GM18907 (cell line): ENCODE data around the gene ACMSD.
"Not testable (repeated sequence)": the region's sequence is repeated elsewhere in the genome, so short reads cannot be mapped to it uniquely, and the experiment has no call there.

ENCODE experiments used
- ATAC-seq: cut with Tn5 transposase; IDR thresholded peaks from one replicate; pipeline ENCODE4 v1.9.1; 2021; ENCODE audit warnings: mild to moderate bottlenecking, moderate library complexity; ENCODE audit not compliant: unreplicated experiment

The ACMSD gene

DNA sequence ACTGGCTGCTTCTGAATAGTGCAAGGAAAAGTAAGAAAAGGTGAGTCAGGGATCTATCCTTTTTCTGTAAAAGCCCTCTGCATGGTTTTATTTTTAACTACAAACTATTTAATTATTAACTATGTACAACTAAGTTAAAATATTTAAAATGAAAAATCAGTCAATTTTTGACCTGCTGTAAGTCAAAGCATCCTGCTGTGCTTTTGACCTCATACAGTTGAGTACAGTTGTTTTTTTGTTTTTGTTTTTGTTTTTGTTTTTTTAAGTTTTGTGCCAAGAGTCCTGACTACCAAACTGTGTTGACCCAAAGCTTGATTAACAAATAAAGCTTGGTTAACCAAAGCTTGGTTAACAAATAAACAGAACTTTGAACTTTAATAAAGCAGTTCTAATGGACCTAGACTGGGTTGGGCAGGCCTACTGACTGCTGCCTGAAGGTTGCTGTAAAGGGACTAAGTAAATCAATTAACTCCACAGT lies at the start of gene ACMSD:
ACMSD (plus strand) TSS at position 474 of the 478 bp plus-strand sequence. CDS start 67 bp downstream, outside the sequence.
- no peak for ATAC-seq

DNA sequence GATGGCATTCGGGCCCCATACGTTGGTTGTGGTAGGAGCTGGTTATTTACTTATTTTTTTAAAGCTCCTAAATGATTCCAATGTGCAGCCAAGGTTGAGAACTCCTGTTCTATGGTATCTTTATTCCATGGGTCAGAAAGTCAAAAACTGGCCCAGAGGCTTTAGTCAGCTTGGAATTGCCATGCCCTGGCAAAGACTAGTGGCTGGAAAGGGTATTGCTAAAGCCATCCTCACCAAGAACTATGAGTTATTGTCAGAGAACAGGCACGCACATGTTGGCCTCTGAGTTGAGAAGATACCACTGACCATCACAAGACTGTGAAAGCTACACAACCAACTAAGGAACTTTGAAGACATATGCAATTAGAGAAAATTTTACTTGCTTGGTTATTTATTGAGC lies 47.9 kb upstream of the ACMSD start:
- no peak for ATAC-seq

- no peak for ATAC-seq
Measured at GRCh38 chr2:134791616-134792015, 46.8 kb upstream of the ACMSD start.

DNA sequence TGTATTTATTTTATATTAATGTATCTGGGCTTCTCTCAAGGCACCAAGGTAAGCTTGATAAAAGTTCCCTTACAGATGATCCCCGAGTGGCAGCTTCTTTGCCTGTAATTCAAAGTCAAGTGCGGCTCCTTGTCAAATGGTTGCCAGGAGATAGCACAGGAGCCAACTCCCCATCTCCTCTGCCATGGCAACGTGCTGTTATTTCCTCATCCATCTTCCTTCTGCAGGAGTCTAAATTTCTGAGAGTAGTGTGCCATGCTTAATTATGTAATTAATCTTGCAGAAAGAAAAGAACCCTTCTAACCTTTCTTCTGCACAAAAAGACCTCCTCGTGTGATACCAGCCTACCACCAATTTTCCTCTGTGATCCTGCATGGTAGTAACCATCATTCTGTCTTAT lies 46.2 kb upstream of the ACMSD start:
- ATAC-seq = no peak

GRCh38 chr2:134795765-134796164 lies 42.7 kb upstream of the ACMSD start:
- no peak for ATAC-seq

DNA sequence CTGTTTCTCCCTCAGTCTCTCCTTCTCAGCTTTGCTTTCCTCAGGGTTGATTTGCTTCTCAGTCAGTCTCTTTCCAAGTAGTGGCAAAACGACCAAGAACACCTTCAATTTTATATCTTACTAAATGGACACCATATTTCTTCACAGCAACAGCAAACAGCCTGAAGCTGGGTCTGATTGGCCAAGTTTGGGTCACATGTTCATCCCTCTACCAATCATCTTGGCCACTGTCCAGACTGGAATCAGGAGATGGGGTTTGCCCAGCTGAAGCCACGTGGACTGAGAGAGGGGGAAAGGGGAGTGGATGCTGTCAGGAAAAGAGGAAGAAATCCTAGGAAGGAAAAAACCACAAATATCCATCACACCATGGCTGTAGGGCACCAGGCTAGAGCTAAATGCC lies 42.0 kb upstream of the ACMSD start:
- no peak for ATAC-seq

GRCh38 chr2:134799936-134800335 lies 38.5 kb upstream of the ACMSD start:
- no peak for ATAC-seq

DNA sequence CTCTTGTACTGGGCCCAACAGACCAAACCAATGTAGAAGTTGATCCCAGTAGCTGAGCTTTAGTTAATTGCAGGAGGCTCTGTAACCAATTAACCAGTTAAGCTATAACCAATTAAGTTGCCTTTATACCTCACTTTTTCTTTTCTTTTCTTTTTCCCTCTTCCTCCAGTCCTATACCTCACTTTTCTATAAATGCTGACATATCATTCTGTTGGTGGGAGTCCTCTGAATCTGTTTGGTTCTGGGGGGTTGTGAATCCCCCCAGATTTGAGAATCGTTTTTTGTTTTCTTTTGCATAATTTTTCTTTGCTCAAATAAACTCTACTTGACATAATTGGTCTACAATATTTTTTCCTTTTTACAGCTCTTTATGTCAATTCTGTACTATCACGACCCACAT lies 38.1 kb upstream of the ACMSD start:
- no peak for ATAC-seq

- not testable (repeated sequence) for ATAC-seq
Measured at GRCh38 chr2:134803609-134804405, 34.6 kb upstream of the ACMSD start.

GRCh38 chr2:134815741-134816140 lies 22.7 kb upstream of the ACMSD start:
- no peak for ATAC-seq

DNA sequence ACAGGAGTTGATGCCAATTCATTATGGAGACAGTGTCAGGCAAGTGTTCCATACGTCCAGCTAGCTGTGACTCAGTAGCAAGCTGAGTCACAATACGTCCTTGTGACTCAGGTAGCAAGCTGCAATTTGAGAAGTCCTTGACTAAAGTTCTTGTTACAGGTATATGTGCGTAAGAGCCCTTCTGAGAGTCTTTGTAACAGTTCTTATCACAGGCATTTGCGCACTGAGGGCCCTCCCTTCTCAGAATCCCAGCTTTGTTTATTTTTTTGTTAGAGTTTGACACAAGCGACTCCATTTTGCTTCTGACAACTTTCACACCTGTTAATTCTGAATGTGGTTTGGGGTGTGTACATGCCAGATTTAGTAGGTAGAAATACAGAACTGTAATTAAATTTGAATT lies 20.1 kb upstream of the ACMSD start:
- no peak for ATAC-seq

- no peak for ATAC-seq
Measured at GRCh38 chr2:134819334-134819733, 19.1 kb upstream of the ACMSD start.

- no peak for ATAC-seq
Measured at GRCh38 chr2:134823431-134823830, 15.0 kb upstream of the ACMSD start.

DNA sequence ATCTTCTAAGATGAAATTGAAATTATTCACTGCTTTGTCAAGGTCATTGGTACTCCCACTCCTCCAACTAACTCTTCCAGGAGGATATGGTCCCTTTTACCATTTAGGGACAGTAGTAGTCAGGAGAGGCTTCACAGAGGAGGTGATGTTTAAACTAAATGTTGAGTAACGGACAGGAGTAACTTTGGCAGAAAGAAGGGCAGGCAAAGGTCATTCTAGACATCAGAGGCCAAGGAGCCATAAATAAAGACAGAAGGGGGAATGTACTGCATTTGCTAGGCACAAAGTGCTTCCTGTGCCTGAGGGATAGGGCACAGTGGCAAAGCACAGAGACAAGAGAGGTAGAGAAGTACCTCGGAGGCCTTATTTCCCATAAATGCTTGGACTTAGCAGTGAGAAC lies 14.6 kb upstream of the ACMSD start:
- no peak for ATAC-seq

- not testable (repeated sequence) for ATAC-seq
Measured at GRCh38 chr2:134825716-134826115, 12.7 kb upstream of the ACMSD start.

DNA sequence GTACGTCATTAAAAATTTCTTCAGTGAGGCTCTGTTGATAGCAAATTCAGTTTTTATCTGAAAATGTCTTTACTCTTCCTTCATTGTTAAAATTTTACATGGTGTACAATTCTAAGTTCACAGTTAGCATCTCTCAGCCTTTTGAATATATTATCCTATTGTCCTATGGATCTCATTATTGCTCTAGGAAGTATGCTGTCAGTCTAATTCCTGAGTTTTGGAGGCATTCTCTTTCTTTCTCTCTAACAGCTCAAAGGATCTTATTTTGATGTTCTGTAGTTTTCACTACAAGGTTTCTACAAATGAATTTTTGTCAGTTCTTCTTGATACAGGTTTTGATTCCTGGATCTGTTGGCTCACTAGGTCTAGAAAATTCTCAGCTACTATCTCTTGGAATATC lies 2.9 kb upstream of the ACMSD start:
- no peak for ATAC-seq

DNA sequence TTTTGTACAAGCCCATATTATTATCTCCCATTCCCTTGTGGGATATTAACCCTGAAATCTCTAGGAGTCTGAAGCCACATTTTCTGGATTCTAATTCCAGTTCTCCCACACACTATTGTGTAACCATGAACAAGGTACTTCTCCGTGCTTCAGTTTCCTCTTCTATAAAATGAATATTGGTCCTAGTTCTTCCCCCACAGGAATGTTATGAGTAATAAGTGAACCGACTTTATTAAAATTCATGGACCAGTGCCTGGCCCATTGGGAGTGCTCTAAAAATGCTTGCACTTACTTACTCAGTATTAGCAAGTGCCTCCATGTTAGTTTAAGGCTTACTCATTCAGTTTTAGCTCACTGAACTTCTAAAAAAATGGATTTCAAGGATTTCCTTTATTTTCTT lies 1.4 kb upstream of the ACMSD start:
- no peak for ATAC-seq

- peak; percentile 89 for ATAC-seq
Measured at GRCh38 chr2:134839649-134840048, 1.2 kb downstream of the ACMSD start.

DNA sequence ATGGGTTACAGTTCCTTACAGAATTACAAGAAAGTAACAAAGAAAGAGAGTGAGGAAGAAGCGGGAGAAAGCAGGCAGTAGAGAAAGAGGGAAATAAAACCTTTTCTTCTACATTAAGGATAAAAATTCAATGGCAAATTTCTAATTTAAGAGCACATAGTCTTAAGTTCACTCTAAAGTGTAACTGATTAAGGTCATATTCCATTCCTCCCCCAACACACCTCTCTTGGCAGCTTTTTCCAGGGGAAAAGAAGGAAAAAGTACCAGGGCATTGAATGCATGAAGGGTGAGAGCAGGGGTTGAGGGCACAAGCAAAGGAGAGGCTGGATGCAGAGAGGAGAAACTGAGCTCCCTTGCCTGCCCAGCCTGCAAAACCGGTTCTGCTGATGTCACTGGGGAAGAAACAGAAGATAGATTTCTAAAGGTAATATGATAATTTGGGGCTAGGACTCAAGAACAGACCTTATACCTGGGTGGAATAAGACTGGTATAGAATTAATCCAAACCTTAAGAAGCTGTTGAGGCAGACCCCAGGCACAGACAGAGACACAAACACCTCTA lies 4.6 kb downstream of the ACMSD start:
- ATAC-seq = no peak

DNA sequence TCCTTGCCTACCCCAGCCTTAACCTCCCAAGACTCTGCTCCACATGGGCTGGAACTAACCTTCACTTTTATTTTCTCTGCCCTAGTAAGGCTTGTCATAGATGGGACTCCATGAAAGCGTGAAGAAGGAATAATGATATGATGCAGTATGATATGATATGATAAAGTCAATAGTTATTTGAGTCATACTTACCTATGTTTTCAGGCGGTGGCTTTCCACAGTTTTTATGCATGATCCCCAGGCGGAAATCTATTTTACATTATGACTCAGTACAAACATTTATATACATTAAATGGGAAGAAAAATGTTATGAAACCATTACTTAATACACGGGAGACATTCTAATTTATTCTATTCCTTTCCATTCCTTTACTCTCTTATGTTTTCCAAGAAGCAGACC lies 5.6 kb downstream of the ACMSD start:
- ATAC-seq = no peak

DNA sequence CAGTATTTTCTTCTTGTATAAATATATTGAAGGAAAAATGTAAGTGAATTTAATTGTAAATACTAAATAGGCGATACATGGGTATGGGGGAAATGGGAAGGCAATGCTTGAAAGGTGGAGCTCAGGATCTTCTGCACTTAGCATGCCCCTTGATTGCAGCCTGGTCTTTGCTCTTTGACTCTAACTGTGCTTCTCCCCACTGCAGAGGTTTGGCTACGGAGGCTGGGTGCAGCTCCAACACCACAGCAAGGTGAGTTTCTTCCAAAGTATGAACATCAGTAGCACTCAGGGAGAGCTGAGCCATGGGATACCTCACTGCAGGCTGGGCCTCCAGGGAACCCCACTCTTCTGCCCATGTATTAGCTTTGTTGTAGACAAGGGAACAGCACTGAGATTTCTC lies 6.6 kb downstream of the ACMSD start:
- no peak for ATAC-seq

GRCh38 chr2:134845719-134846118 lies 7.3 kb downstream of the ACMSD start:
- ATAC-seq = no peak

DNA sequence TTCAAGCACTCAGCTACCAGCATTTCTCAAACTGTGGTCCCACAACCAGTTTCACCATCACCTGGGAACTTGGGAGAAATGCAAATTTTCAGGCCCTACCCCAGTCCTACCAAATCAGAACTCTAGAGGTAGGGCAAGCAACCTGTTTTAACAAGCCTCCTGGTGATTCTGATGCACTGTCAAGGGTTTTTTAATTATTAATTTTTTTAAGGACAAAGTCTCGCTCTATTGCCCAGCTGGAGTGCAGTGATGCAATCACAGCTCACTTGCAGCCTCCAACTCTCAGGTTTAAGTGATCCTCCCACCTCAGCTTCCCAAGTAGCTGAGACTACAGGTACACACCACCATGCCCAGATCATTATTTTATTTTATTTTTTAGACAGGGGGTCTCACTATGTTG lies 7.8 kb downstream of the ACMSD start:
- no peak for ATAC-seq
